Stimulated activated CD4-positive, alpha-beta T cell treated with anti-CD3 and anti-CD28 coated beads, Interleukin-4, amount 100 ng/mL, for 4 hours (primary cell): ENCODE results near the gene CERCAM.
"Not testable (repeated sequence)": the region's sequence is repeated elsewhere in the genome, so short reads cannot be mapped to it uniquely, and the experiment has no call there.

Experiments
- DNase-seq, 2 experiments: peaks; one replicate each; pipeline ENCODE4 v3.0.0-alpha.2; 2020

Gene CERCAM

DNA sequence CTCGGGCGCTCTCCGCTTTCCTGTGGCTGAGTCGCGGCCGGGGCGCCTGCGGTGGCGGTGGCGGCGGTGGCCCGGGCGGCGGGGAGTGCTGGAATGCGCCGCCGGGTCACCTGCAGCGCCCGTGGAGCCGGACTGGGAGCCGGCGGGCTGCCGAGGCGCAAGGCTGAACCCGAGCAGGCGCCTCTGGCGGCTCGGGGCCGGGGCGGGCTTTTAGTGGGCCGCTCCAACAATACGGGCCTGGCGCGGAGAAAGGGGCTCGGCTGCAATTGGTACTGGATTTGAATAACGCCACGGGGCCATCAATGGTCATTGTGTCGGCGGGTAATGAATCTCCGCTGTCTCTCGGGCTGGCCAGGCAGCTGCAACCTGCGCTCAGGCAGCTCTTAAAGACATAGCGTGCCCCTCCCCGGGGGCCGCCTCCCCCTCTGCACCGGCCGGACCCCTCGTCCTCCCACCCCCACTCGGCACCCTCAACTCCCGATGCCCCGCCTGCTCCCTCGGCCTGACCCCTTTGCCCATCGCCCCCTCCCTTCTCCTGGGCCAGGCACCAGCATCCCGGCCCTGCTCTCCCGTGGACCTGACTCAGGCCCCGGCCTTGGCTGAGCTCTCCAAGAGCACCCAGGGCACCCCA is 27.4 kb upstream of the CERCAM start:
- no peak for DNase-seq

DNA sequence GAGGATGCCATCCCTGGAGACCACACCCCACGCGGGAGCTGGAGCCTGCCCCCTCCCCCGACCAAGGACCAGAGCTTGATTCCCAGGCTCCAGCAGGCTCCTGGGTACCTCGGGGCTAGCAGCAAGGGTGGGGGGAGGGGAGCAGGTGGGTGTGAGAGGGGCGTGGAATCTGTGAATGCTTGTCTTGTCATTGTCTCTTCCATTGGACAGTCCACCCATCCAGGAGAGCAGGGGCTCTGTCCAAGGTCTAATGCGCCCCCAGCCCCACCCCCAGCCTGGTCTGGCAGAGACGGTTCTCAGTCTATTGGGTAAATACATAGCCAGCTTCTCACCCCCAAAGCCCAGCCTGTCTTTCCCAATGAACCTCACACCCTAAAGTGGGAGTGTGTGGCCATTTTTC is 26.7 kb upstream of the CERCAM start:
- DNase-seq = no peak

DNA sequence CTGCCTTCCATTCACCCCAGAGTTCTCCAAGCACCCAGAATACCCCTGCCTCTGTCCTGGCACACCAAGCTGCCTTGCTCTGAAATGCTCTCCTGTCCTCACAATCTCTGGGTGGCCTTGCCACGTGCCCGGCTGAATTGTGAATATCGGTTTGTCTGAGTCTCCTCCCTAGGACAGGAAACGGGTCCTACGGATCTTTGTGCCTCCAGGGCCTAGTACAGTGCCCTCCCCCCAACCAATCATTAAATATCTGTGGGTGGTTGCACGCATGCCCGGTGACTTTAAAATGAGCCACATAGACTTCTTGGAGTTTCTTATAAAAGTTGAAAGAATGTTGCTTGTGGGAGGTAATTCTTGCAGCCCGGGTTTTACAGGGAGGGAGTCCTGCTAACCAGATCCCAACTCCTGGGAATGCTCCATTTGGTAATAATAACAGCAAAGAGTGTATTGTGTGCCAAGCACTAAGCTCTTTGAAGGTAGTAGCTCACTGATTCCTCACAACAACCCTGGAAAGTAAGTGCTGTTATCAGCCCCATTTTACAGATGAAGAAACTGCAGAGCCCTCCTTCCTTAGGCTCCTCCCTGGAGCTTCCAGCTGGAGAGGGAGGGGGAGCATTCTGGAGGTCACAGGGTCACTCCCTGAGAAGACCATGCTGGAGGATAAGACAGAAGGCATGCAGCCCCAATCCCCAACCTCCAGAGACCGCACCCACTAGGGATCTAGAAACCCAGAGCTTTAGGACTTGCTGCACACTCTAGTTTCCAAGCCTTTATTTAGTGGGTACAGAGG is 26.1 kb upstream of the CERCAM start:
- DNase-seq = no peak

DNA sequence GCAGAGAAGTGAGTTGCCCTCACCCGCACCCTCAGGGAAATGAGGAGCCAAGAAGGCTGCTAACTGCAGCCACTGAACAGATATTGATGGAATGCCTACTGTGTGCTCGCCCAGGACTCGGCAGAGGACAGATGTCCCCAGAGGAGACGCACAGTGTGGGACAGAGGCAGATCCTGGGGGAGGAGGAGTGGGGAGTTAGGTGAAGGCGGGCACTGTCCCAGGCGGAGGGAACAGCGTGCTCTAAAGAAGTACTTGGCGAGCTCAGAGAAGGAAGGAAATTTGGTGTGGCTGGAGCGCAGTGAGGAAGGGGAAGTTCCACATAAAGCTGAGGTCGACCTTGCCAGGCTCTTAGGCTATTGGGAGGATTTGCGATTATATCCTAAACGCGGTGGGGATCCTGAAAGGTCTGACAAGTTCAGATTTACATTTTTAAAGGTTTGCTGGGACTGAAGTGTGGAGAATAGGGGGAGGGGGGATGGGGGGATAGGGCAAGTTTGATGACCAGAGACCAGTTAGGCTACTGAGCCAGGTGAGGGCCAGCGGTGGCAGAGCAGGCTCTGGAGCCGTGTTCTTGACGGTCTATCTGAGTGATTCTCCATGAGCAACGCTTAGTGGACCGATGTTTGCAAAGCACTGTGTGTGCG is 23.6 kb upstream of the CERCAM start:
- DNase-seq = no peak

DNA sequence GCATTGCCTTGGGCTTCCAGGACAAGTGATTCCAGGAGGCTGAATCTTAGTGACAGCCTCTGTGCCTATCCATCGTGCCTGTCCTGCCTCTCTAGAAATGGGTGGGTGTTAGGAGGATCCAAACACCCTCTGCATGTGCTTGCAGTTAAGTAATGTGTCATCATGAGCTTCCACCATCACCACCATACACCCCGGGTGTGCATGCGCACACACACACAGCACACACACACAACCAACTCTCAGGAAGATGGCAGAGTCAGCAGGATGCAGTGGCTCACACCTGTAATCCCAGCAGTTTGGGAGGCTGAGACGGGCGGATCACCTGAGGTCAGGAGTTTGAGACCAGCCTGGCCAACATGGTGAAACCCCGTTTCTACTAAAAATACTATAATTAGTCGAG is 22.8 kb upstream of the CERCAM start:
- no peak for DNase-seq

DNA sequence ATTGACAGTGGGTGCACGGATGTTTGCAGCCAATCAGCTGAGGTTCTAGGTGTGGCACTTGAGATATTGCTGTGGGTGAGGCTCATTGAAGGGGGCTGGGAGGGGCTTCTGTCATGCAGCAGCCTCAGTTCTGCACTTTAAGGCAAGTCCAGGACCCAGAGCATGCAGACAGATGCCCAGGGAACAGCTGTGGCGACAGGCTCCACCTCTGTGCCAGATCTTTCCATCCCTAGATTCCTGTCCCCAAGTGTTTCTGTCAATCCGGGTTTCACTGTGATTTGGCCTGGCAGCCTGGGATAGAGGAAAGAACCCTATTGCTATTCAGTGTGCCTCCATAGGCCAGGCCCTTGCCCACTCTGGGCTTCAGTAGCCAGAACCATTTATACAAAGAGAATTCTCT is 20.8 kb upstream of the CERCAM start:
- no peak for DNase-seq

DNA sequence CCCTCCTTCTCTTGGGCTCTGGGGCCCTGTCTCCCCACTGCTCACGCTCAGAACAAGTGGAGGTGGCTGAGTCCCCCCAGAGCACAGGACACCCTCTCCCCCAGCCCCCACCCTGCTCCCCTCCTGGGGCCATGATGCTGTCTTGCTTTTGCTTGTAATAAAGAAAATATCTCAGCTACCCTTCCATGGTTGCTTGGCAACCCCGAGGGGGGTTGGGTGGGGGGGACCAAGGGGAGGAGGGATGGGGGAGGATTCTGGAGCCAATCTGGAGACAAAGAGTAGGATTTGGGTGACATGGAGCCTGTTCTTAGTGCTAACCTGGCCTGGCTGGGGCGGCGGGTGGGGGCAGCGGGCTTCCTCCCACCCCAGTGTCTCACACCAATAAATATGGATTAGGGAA is 16.1 kb upstream of the CERCAM start:
- DNase-seq = no peak

DNA sequence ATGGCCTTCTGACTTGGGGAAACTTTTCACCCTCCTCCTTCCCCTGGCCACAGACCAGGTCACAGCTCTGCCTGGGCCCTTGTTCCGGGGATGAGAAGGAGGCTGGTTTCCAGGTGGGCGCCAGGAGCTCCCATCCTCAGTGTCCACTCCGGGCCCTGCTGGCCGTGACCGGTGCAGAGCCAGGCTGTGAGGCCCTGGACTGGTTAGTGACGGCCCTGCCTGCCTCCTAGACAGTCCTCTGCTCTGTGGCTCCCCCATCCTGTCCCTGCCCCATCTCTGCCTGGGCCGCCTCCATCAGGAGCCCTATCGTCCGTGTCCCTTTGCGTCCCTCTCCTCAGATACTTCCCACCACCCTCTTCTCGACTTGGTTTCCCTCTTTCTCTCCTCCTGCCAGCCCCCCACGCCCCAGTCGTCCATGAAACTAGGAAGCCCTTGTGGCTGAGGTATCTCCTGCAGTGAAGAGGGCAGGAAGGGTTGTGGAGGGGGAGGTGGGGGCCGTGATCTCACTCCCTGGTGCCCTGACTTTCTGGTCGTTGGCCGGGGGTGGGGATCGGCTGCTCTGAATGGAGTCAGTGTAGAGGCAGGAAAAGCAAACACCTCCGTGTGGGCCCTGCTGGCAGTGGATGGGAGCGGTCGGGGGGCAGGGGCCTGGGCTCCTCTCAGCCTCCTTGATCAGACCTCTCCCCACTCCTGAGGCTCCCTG is 15.4 kb upstream of the CERCAM start:
- DNase-seq = no peak

DNA sequence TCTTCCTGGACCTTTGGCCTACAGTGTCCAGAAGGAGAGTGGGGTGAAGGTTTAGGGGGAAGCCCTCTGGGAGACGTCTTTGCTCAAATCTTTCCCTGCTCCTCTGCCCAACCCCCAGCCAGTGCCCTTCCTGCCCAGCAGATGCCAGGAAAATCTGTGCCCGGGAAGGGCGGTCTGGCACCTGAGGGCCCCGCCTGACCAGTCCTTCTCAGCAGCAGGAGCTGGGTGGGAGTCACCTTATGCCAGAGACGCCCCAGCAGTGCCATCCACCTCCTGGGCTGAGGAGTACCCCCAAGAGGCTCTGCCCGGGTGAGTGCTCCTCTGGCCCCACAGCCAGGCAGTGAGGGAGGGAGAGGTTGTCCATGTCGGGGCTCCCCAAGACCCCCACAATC is 14.9 kb upstream of the CERCAM start:
- DNase-seq = no peak

DNA sequence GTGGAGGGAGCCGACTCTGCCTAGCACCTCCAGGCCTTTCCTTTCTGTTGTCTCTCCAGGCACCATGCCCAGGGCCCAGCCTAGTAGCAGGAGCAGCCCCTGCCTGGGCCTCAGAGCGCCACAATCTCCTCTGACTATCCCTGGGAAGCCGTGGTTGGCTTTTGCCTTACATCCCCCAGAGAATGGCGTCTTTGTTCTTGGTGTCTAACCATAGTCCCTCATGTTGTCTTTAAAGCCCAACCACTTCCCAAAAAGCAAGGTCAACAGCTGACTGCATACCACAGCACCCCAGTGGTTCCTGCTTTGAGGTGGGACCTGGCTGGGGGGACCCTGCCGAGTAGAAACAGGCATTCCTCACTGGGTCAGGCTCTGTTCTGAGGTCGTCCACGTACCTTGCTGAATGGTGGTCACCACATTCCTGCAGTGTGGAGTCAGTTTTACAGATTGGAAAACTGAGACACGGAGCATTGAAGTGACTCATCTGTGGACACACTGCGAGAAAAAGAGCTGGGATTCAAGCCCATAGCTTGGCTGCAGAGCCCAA is 13.7 kb upstream of the CERCAM start:
- no peak for DNase-seq

DNA sequence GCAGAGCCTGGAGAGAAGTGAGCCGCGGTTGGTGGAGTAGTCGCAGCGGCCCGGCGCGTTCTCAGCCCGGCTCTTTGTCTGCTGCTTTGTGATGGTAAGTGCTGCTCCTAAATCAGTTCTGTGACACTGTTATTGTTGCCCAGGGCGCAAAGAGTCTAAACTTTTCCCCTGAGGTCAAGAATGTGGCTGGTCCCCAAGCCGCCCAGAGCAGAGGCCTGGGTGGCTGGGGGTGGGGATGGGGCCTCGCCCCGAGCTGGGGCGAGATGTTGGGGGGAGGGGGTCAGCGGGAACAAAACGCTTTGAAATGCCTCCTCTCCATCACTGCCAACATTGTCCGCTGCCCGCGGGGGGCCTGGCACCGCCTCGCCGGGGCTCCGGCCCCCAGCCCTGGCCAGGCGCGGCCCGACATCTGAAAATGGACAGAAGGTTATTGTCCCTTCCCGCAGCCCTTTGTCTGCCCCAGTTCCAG is 11.7 kb upstream of the CERCAM start:
- DNase-seq = no peak

DNA sequence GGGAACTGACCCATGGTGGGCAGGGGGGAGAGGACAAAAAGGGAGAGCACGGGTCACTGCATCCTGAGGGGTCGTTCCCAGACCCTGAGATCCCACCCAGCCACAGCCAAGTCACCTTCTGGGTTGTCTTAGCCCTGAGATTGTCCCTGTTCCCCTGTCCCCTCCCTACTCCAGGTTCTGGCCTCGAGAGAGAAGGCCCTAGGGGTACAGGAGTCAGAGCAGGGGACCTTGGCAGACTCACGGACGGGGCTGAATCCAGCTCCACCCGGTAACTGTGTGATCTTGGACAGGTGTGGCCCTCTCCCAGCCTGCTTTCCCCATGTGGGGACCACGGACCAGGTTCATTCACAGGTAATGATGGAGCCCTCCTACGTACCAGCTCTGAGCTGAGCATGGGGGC is 11.2 kb upstream of the CERCAM start:
- no peak for DNase-seq

DNA sequence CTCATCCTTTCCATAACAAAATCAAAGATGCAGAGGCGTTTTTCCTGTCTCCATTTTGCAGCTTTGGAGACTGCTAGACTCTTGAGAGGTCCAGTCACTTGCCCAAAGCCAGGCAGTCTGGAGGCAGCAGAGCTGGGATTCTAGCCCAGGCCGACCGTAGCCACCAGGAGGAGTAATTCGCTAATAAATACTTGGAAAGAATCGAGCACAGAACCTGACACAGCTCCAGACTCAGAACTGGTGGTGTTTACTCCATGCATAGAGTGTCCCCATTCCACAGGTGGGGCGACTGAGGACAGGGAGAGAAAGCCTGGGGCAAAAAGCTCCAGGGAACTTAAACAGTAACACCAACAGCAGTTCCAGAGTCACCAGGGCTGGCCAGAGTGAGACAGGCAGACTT is 10.7 kb upstream of the CERCAM start:
- DNase-seq = no peak

DNA sequence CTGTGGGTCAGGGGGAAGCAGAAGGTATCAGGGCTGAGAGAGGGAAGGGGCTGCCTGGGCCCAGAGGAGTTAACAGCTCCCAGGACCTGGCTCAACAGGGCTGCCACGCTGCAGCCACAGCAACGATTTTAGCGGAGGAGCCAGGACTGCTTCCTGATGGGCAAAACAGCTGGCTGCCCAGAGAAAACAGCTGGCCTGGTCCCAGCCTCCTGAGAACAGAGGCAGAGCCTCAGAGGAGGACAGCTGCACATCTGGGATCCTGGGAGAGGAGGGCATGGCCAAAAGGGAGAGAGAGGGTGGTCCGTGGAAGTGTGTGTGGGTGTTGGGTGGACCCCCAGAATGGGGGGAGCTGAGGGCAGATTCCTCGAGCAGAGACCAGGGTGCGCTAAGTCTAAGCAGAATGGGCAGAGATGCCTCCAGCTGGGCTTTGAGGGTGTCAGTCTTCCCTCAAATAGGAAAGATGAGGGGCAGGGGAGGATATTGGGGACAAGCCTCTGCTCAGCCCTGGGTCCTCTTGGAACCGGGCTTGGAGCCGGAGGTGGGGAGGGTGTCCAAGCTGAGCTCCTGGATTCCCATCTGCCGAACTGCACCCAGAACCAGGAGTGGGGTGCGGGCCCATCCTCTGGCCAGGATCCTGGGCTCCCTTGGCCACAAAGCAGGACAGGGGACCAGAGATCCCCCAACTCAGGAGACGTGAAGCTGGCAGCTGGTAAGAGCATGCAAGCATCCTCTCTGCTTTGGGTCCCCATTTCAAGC is 9.1 kb upstream of the CERCAM start:
- no peak for DNase-seq

DNA sequence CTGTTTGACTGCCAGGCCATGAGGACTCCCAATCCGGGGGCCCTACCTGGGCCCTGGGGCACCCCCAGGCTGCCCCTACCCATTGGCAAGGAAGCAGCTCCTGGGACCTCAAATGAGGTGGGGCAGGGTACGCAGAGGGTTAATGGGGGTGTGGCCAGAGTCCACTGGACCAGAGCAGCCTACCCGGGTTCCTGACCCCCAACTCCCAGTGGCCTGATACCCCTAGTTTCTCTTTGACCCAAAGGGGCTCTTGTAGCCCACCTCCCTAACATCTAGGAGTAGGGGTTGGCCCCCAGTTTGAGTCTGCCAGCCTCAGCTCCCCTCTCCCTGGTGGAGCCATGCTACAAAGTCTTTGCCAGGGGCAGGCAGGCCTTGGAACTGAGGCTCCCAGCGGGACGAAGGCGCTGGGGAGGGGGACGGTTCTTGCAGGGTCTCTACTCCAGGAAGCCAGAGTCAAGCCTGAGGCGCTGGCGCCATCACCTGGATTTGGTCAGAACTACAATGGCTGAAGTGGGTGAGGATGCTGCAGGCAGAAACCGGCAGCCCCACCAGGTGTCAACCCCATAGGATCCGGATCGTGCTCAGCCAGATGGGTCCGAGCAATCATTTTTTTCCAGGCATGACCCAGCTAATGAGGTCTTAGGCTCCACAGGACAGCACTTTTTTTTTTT is 8.4 kb upstream of the CERCAM start:
- peak; percentile 25 to 33 for DNase-seq

DNA sequence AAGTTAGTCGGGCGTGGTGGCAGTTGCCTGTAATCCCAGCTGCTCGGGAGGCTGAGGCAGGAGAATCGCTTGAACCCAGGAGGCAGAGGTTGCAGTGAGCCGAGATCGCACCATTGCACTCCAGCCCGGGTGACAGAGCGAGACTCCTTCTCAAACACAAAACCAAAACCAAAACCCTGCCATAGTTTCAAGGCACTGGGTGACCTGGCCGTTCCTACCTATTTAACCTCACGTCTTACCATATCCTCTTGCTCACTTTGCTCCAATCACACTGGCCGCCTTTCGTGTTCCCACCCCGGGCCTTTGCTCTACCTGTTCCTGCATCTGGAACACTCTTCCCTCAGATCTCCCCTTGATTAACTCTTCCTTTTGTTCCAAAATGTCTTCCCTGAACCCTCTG is 6.9 kb upstream of the CERCAM start:
- not testable (repeated sequence) for DNase-seq

DNA sequence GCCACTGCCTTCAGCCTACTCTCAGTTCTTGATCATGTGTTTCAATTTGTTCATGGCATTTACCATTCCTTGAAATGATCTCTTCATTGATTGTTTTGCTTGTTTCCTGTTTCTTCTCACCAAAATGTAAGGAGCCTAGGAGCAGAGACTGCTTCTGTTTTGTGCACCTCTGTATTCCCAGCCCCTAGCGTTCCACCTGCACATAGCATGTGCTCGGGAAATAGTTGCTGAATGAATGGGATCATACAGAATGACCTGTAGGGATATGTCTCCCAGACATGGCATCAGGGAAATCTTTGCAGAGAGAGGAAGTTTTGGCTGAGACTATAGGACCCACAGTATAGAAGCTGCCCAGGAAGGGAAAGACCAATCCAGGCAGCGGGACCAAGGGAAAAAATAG is 6.2 kb upstream of the CERCAM start:
- DNase-seq = no peak

DNA sequence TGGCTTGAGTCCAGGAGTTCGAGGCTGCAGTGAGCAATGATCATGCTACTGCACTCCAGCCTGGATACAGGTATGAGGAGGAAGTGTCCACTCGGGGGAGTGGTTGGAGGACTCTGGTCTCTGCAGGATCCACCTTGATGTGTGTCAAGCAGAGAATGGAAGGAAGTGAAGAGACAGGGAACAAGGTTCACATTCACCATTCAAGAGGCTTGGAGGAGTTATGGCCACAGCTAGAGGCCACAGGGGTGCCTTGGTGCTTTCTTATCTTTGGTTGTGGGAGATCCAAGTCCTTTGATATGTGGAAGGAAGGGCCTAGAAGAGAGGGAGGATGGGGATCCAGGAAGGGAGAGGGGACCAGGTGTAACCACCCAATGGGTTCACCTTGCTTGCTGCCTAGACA is 5.4 kb upstream of the CERCAM start:
- no peak for DNase-seq

DNA sequence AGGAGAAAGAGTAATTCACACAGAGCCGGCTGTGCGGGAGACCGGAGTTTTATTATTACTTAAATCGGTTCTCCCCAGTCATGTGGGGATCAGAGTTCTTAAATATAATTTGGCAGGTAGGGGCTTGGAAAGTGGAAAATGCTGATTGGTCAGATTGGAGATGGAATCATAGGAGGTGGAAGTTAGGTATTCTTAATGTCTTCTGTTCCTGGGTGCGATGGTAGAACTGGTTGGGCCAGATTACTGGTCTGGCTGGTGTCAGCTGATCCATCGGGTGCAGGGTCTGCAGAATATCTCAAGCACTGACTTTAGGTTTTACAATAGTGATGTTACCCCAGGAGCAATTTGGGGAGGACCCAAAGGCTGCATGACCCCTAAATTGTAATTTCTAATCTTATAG is 4.6 kb upstream of the CERCAM start:
- no peak for DNase-seq

DNA sequence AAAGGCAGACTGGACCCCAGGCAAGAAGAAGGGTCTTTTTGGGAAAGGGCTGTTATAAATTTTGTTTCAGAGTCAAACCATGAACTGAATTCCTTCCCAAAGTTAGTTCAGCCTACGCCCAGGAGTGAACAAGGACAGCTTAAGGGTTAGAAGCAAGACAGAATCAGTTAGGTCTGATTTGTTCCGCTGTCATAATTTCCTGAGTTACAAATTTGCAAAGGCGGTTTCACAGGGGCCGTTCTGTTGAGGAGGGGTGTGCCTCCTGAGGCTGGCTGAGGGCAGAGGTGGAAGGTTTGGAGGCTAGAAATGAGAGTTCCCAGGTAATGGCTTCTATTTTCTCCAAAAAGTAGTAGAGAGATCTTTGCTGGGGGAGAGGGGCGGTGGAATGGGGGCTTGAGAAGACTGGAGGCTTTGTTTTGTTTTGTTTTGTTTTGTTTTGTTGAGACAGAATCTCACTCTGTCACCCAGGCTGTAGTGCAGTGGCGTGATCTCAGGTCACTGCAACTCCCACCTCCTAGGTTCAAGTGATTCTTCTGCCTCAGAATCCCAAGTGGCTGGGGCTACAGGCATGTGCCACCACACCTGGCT is 4.1 kb upstream of the CERCAM start:
- DNase-seq = no peak
